Measurements from ENCODE around the gene RPN2. TPM values are rescaled to one million over a fixed set of nuclear protein-coding genes. Genes with fewer than 3 reads are reported as not detected.
"Not testable (repeated sequence)": the region's sequence is repeated elsewhere in the genome, so short reads cannot be mapped to it uniquely, and the experiment has no call there.

The RPN2 gene
- 100 to 1,000 TPM; 136 to 175 TPM for total RNA-seq
- long read RNA-seq, donor 1, transcript RPN2-201 (17 exons, 2,515 nt): major isoform, 148 of 193 reads
- long read RNA-seq, donor 1, partial matches to known transcripts: 29 of 193 reads
- long read RNA-seq, donor 1, other reads (novel, unspliced or antisense): 16 of 193 reads
- long read RNA-seq, donor 2, transcript RPN2-201 (17 exons, 2,515 nt): major isoform, 602 of 810 reads
- long read RNA-seq, donor 2, partial matches to known transcripts: 62 of 810 reads
- long read RNA-seq, donor 2, other reads (novel, unspliced or antisense): 146 of 810 reads

- DNase-seq (ENCODE audit: low spot score): peak; percentile 99
- intact Hi-C loops (cut with DNase I): no loop called here
Observed at GRCh38 chr20:37178839-37179682, at the start of gene RPN2, which contains the start of gene MROH8. RPN2 (plus strand) TSS chr20:37179330; CDS start chr20:37179357, 27 bp downstream. MROH8 (minus strand) TSS chr20:37179548.

GRCh38 chr20:37131486-37131885 is 47.6 kb upstream of the RPN2 start:
- intact Hi-C loops (cut with DNase I): no loop called here
- DNase-seq (ENCODE audit: low spot score): no peak

GRCh38 chr20:37133952-37134351 is 45.2 kb upstream of the RPN2 start:
- intact Hi-C loops (cut with DNase I): no loop called here
- no peak for DNase-seq (ENCODE audit: low spot score)

- DNase-seq (ENCODE audit: low spot score): no peak
- intact Hi-C loops (cut with DNase I): no loop called here
Observed at GRCh38 chr20:37137547-37137946, 41.6 kb upstream of the RPN2 start.

GRCh38 chr20:37142708-37143107 is 36.4 kb upstream of the RPN2 start:
- intact Hi-C loops (cut with DNase I): no loop called here
- no peak for DNase-seq (ENCODE audit: low spot score)

GRCh38 chr20:37144856-37145404 is 34.2 kb upstream of the RPN2 start:
- intact Hi-C loops (cut with DNase I): no loop called here
- DNase-seq (ENCODE audit: low spot score): no peak

GRCh38 chr20:37147250-37147649 is 31.9 kb upstream of the RPN2 start:
- intact Hi-C loops (cut with DNase I): no loop called here
- no peak for DNase-seq (ENCODE audit: low spot score)

- DNase-seq (ENCODE audit: low spot score); intact Hi-C loops (cut with DNase I): not testable (repeated sequence)
Observed at GRCh38 chr20:37150864-37151263, 28.3 kb upstream of the RPN2 start.

GRCh38 chr20:37151529-37151928 is 27.6 kb upstream of the RPN2 start:
- intact Hi-C loops (cut with DNase I): no loop called here
- DNase-seq (ENCODE audit: low spot score): no peak

- intact Hi-C loops (cut with DNase I): no loop called here
- DNase-seq (ENCODE audit: low spot score): no peak
Observed at GRCh38 chr20:37152284-37152683, 26.8 kb upstream of the RPN2 start.

- intact Hi-C loops (cut with DNase I): no loop called here
- no peak for DNase-seq (ENCODE audit: low spot score)
Observed at GRCh38 chr20:37154684-37155298, 24.3 kb upstream of the RPN2 start.

GRCh38 chr20:37155987-37156386 is 23.1 kb upstream of the RPN2 start:
- DNase-seq (ENCODE audit: low spot score): no peak
- intact Hi-C loops (cut with DNase I): no loop called here

- intact Hi-C loops (cut with DNase I): no loop called here
- no peak for DNase-seq (ENCODE audit: low spot score)
Observed at GRCh38 chr20:37158248-37158647, 20.9 kb upstream of the RPN2 start.

- no peak for DNase-seq (ENCODE audit: low spot score)
- intact Hi-C loops (cut with DNase I): no loop called here
Observed at GRCh38 chr20:37160683-37161082, 18.4 kb upstream of the RPN2 start.

GRCh38 chr20:37161830-37162549 is 17.1 kb upstream of the RPN2 start:
- no peak for DNase-seq (ENCODE audit: low spot score)
- intact Hi-C loops (cut with DNase I): no loop called here

- intact Hi-C loops (cut with DNase I): no loop called here
- DNase-seq (ENCODE audit: low spot score): no peak
Observed at GRCh38 chr20:37162646-37163045, 16.5 kb upstream of the RPN2 start.

GRCh38 chr20:37163832-37164554 is 15.1 kb upstream of the RPN2 start:
- no peak for DNase-seq (ENCODE audit: low spot score)
- intact Hi-C loops (cut with DNase I): no loop called here

GRCh38 chr20:37165031-37165430 is 14.1 kb upstream of the RPN2 start:
- DNase-seq (ENCODE audit: low spot score): no peak
- intact Hi-C loops (cut with DNase I): no loop called here

GRCh38 chr20:37166867-37167266 is 12.3 kb upstream of the RPN2 start:
- intact Hi-C loops (cut with DNase I): no loop called here
- DNase-seq (ENCODE audit: low spot score): no peak
